Bronchial epithelial cell (primary cell): ENCODE results near the gene SRPK2. TPM values are rescaled to one million over a fixed set of nuclear protein-coding genes. Genes with fewer than 3 reads are reported as not detected.

Experiments
- DNase-seq: peaks from one replicate; pipeline ENCODE4 v3.0.0-alpha.2; 2010; ENCODE audit warnings: low read depth
- FAIRE-seq: peaks from 2 replicates; lab custom pipeline; 2011; peaks lifted over from hg19 to GRCh38; lab: Jason Lieb, UNC
- H3K27me3 ChIP-seq: 2 replicates; pipeline ENCODE4 v1.5.1; 2011; ENCODE audit warnings: low read length; ENCODE audit not compliant: control insufficient read depth, insufficient read depth
- H3K36me3 ChIP-seq: 2 replicates; pipeline ENCODE4 v1.5.1; 2011; ENCODE audit warnings: low read length; ENCODE audit not compliant: control insufficient read depth, insufficient read depth
- H3K4me3 ChIP-seq: 2 replicates; pipeline ENCODE4 v1.5.1; 2011; ENCODE audit warnings: mild to moderate bottlenecking, low read depth, low read length, control low read depth
- CTCF ChIP-seq: IDR thresholded peaks from 2 replicates; pipeline ENCODE4 v1.5.1; 2011; ENCODE audit warnings: mild to moderate bottlenecking, moderate library complexity, low read length, control low read depth, inconsistent platforms; ENCODE audit not compliant: insufficient read depth, severe bottlenecking
- total RNA-seq: library from RNA; depleted of rRNA; stranded (reverse); fragments of >200 nt; gene quantifications from 2 replicates; pipeline ENCODE4 v1.2.1, GENCODE V29; 2014

The SRPK2 gene
- total RNA-seq, 1 donor from 2014 or later, result 43.4 TPM

DNA sequence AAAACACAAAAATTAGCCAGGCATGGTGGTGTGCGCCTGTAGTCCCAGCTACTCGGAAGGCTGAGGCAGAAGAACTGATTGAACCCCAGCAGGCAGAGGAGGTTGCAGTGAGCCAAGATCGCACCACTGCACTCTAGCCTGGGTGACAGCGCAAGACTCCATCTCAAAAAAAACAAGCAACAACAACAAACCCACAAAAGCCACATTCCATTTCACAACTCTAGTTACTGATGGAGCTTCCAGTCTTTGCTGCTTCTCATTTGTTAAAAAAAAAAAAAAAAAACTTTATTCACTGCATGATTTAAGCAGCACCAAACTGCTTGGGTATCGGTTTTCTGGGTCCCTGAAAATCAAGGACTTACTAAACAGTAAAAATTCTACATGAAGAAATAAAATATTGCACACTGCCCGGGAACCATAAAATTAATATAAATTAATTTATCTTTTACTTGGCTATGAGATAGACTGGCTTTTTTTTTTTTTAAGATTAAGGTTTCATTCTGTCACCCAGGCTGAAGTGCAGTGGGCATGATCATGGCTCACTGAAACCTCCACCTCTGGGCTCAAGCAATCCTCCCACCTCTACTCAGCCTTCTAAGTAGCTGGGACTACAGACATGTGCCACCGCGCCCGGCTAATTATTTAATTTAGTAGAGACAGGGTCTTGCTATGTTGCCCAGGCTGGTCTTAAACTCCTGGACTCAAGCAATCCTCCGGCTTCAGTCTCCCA, 42.0 kb downstream of the SRPK2 start:
- DNase-seq (no peak), FAIRE-seq (no peak)
- no peak for TF ChIP-seq CTCF

DNA sequence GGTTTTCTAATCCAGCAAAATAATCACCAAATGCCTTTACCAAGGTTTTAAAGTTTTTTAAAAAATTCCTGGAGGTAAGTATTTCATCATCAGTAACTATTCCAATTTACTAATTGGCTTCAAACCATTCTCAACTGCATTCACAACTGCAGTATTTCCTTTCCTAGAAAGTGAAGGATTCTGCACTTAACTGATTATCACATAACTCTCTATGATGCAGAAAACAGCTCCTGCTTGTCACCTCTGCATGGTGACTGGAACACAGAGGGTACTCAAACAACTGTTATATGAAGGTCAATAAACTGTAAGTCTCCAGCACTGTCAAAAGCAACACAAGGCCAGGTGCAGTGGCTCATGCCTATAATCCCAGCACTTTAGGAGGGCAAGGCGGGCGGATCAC, 42.6 kb downstream of the SRPK2 start:
- FAIRE-seq (no peak), DNase-seq (no peak)
- no peak for TF ChIP-seq CTCF
- no peak overlapping the region for H3K4me3 ChIP-seq
- no peaks in the 10 kb centered on the region for H3K27me3 ChIP-seq
- no peaks in the 10 kb centered on the region for H3K36me3 ChIP-seq

More for the DNA sequence above, 42.0 kb downstream of the SRPK2 start:
- Histone ChIP-seq H3K27me3 (no peaks in the 10 kb centered on the region), H3K36me3 (no peaks in the 10 kb centered on the region), H3K4me3 (no peak overlapping the region)

GRCh38 chr7:105345725-105346124, 43.0 kb downstream of the SRPK2 start:
- H3K27me3 ChIP-seq, result no peaks in the 10 kb centered on the region
- no peak for FAIRE-seq

DNA sequence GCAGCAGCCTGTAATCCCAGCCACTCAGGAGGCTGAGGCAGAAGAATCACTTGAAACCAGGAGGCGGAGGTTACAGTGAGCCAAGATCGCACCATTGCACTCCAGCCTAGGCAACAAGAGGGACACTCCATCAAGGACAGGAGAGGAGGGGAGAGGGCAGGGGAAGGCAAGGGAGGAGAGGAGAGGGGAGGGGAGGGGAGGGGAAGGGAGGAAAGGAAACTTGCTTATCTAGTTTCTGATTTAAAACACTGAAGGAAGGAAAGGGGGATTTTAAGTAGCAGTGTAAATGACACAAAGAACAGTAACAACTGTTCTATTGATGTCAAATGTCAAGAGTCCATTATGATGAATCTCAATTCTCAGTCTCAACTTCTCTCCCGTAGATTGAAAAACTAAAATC, 43.7 kb downstream of the SRPK2 start:
- FAIRE-seq (no peak), DNase-seq (no peak)
- TF ChIP-seq CTCF, result no peak
- no peaks in the 10 kb centered on the region for H3K36me3 ChIP-seq
- H3K27me3 ChIP-seq, result no peaks in the 10 kb centered on the region
- no peak overlapping the region for H3K4me3 ChIP-seq

More at GRCh38 chr7:105345725-105346124, 43.0 kb downstream of the SRPK2 start:
- no peak for TF ChIP-seq CTCF
- Histone ChIP-seq H3K36me3 (no peaks in the 10 kb centered on the region), H3K4me3 (no peak overlapping the region)
- DNase-seq, result no peak

GRCh38 chr7:105339404-105340323, 49.1 kb downstream of the SRPK2 start:
- no peak for TF ChIP-seq CTCF
- no peak overlapping the region for H3K4me3 ChIP-seq
- no peaks in the 10 kb centered on the region for H3K36me3 ChIP-seq
- H3K27me3 ChIP-seq, result no peaks in the 10 kb centered on the region
- no peak for DNase-seq
- FAIRE-seq, result no peak
